Right lobe of liver (tissue), 6 donors: Measurements from ENCODE around the gene PCNX2. TPM values are rescaled to one million over a fixed set of nuclear protein-coding genes. Genes with fewer than 3 reads are reported as not detected.

ENCODE experiments used
- ATAC-seq, 4 donors: fragments of 200-7000 bp; cut with Tn5 transposase; one replicate each; pipeline ENCODE4 v1.9.1; 2020; ENCODE audit warnings: mild to moderate bottlenecking in 4 of 4, moderate library complexity in 4 of 4
- DNase-seq, 3 donors: peaks; one replicate each; pipeline ENCODE4 v3.0.0-alpha.2; 2020
- H3K27ac ChIP-seq, 3 donors: fragments of 200-600 bp; one replicate each; pipeline ENCODE4 v1.8.0; 2022
- H3K27me3 ChIP-seq, 2 donors: fragments of 200-600 bp; one replicate each; pipeline ENCODE4 v1.8.0; 2022
- H3K36me3 ChIP-seq, 4 donors: fragments of 200-600 bp; sonication (generic) in 1 of 4; one replicate each; pipeline versions ENCODE4 v1.5.1 to v1.8.0; 2017 to 2022; ENCODE audit warnings: control low read depth in 1 of 4
- H3K4me1 ChIP-seq, 4 donors: fragments of 200-600 bp; sonication (generic) in 1 of 4; one replicate each; pipeline versions ENCODE4 v1.5.1 to v1.8.0; 2017 to 2022; ENCODE audit warnings: control low read depth in 1 of 4
- H3K4me3 ChIP-seq, 3 donors: fragments of 200-600 bp; one replicate each; pipeline ENCODE4 v1.8.0; 2022
- H3K9me3 ChIP-seq, 4 donors: fragments of 200-600 bp; sonication (generic) in 1 of 4; one replicate each; pipeline versions ENCODE4 v1.5.1 to v1.8.0; 2017 to 2022; ENCODE audit warnings: control low read depth in 1 of 4
- CTCF ChIP-seq, 4 donors: fragments of 200-600 bp in 3 of 4; fragments of 450-650 bp in 1 of 4; IDR thresholded peaks; one replicate each; pipeline versions ENCODE4 v1.5.1 to v1.8.0; 2016 to 2022; ENCODE audit warnings: antibody characterized with exemption in 4 of 4, mild to moderate bottlenecking in 2 of 4
- POLR2A ChIP-seq: fragments of 450-650 bp; IDR thresholded peaks from one replicate; pipeline ENCODE4 v1.6.1; 2017; ENCODE audit warnings: antibody characterized with exemption, mild to moderate bottlenecking
- WGBS: methylation state at CpG from one replicate; pipeline ENCODE4 v1.1.6; 2018; ENCODE audit warnings: low coverage, low lambda C conversion rate; ENCODE audit not compliant: insufficient coverage; ENCODE audit errors: missing lambda C conversion rate; 5-methylcytosine and 5-hydroxymethylcytosine counted together
- intact Hi-C, 2 donors: fragments of 100-400 bp; cut with DNase I; formaldehyde crosslinking; loops; one replicate each; pipeline versions ENCODE4 v1.11.2 to v1.14.1; 2022
- total RNA-seq, 6 experiments: library from RNA; depleted of rRNA in 2 of 6; stranded (reverse); fragments of >200 nt in 2 of 6; fragmentation: NEBNext Ultra II Directional in 3 of 6; extraction: Animal tissue kit (Norgen Biotek cat#: 25700) in 3 of 6; gene quantifications; one replicate each; pipeline versions ENCODE4 v1.1.0 to v1.2.4, GENCODE V29; 2016 to 2023
- donor health status: DM: no; HTN: yes; CAD: no.
- donor health status: DM: no; HTN: no; CAD: no.
- donor health status: DM: no; HTN: no; CAD: no.
- donor health status: DM: no; HTN: yes; CAD: no.
- donor health status: DM: no; HTN: yes; CAD: no.

Gene PCNX2
- total RNA-seq, 6 experiments from 2014 or later, result 0.35 to 3.4 (median 0.82) TPM

DNA sequence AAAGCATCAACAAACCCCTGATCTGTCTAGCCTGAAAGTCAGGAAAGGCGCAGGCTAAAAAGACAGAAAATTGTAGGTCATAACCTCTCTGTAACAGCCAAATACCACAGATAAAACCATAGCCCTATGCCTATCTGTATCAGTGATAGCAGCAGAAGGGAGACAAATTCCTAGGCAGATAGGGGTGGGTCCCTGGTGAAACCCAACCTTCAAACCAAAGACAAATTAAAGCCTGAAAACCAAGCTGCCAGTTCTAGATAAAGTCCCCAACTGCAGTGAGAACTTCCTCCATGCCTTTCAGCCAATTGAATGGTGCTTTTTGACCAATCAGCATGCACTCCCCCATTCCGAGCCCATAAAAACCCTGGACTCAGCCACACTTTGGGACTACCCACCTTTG is 229.8 kb downstream of the PCNX2 start:
- Histone ChIP-seq H3K27ac (no peak overlapping the region), H3K27me3 (no peaks in the 10 kb centered on the region), H3K36me3 (no peaks in the 10 kb centered on the region), H3K9me3 (no peaks in the 10 kb centered on the region), H3K4me1 (no peaks in the 10 kb centered on the region), H3K4me3 (no peak overlapping the region)
- 52% methylated on average over 2 of the region's 2 CpGs for WGBS
- intact Hi-C loops, result no loop called here
- no peak for DNase-seq
- TF ChIP-seq CTCF (IDR thresholded peaks at IDR 0.05) (no peak), POLR2A (no peak)
- no peak for ATAC-seq

DNA sequence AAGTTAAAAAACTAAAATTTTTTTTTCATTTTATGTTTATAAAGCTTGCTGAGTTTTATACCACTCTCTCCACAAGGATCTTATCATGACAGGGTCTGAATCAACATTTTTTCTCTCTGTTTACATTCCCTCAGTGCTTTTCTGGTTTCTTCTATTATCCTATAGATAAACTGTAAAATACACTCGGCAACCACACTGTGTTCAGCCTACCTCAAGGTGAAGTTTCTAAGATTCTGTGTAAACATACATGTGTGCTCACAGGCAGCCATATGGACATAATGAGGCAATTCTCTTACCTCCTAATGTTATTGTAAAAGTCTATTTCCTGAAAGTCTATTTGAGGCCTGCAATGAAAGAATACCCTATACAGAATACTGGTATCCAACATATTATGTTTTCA is 230.5 kb downstream of the PCNX2 start:
- intact Hi-C loops, result no loop called here
- TF ChIP-seq CTCF (IDR thresholded peaks at IDR 0.05) (no peak), POLR2A (no peak)
- Histone ChIP-seq H3K36me3 (no peaks in the 10 kb centered on the region), H3K27ac (no peak overlapping the region), H3K4me1 (no peaks in the 10 kb centered on the region), H3K27me3 (no peaks in the 10 kb centered on the region), H3K4me3 (no peak overlapping the region), H3K9me3 (no peaks in the 10 kb centered on the region)
- DNase-seq (no peak), ATAC-seq (no peak)
- WGBS, result 60% methylated on average over 1 of the region's 1 CpG

DNA sequence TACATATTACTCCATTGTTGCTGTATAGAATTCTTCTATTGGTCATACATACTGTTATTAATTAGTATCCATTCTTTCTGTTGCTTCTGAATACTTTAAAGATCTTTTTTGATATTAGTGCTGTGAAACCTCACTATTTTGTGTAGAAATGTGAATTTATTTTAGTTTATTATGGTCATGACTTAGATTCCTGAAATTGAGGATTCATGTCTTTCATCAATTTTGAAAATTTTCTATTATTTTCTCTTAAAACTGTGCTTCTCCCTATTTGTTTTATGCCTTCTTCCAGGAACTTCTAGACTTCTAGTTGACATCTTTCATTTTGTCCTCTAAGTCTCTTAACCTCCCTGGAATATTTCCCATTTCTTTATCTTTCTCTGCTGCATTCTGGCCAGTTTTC is 232.1 kb downstream of the PCNX2 start:
- Histone ChIP-seq H3K4me3 (no peak overlapping the region), H3K36me3 (no peaks in the 10 kb centered on the region), H3K27me3 (no peaks in the 10 kb centered on the region), H3K27ac (no peak overlapping the region), H3K9me3 (no peaks in the 10 kb centered on the region), H3K4me1 (no peaks in the 10 kb centered on the region)
- TF ChIP-seq POLR2A, result no peak
- no peak for TF ChIP-seq CTCF (IDR thresholded peaks at IDR 0.05)
- DNase-seq (no peak), ATAC-seq (no peak)
- intact Hi-C loops, result no loop called here

DNA sequence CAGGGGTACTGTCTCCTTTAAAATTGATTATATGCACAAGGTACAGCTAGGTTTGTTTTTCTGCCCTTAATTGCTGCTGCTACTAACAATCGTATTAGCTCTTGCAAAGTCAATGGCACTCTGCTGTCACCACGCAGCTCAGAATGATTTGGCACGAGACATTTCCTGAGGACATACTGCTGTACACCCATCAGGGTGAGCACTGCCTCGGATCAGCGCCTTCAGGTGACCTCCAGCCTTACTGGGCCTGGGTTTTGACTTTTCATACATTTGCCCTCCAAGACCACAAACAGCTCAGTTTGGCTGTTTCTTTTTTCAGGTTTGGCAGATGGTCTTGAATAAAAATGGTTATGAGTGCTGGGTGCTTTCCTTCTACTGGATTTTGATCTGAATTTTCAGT is 234.3 kb downstream of the PCNX2 start:
- H3K27ac ChIP-seq, result no peak overlapping the region
- TF ChIP-seq CTCF (IDR thresholded peaks at IDR 0.05) (no peak), POLR2A (no peak)
- intact Hi-C loops, result no loop called here
- no peak for DNase-seq
- H3K4me3 ChIP-seq, result no peak overlapping the region
- no peaks in the 10 kb centered on the region for H3K27me3 ChIP-seq
- H3K4me1 ChIP-seq, result no peaks in the 10 kb centered on the region
- H3K36me3 ChIP-seq, result no peaks in the 10 kb centered on the region
- H3K9me3 ChIP-seq, result no peaks in the 10 kb centered on the region
- no peak for ATAC-seq
- WGBS, result 57% methylated on average over 5 of the region's 5 CpGs

DNA sequence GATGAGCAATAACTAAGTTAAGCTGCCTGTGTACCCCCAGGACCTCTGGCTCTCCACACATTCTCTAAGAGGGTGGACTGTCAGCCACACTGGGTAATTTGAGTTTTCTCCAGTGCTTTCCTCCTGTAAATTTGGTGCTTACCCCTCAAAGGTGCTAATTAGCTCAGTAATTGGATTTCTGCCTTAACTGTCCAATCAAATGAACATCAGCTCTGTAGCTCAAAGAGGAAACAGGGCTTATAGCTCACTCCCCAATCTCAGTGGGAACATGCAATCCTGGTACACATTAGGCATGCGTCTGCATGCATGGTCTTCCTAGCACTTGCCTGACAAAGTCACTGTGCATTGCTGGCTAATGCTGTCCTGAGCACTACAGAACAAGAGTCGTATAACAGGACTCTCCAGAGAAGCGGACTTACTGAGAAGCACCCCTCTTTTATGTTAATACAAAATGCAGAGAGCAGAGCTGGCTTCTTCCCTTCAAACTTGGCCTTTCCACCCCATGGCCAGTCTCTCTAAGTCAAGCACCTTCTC is 235.0 kb downstream of the PCNX2 start:
- no peak overlapping the region for H3K4me3 ChIP-seq
- H3K9me3 ChIP-seq, result no peaks in the 10 kb centered on the region
- H3K36me3 ChIP-seq, result no peaks in the 10 kb centered on the region
- ATAC-seq (no peak), DNase-seq (no peak)
- intact Hi-C loops, result no loop called here
- no peak overlapping the region for H3K27ac ChIP-seq
- H3K27me3 ChIP-seq, result no peaks in the 10 kb centered on the region
- WGBS, result 81% methylated on average over 3 of the region's 3 CpGs
- no peaks in the 10 kb centered on the region for H3K4me1 ChIP-seq
- no peak for TF ChIP-seq CTCF (IDR thresholded peaks at IDR 0.05)
- TF ChIP-seq POLR2A, result no peak
